Lower leg skin (tissue), 4 donors: ENCODE data around the gene EBF4. TPM values are rescaled to one million over a fixed set of nuclear protein-coding genes. Genes with fewer than 3 reads are reported as not detected.

Experiments used
- DNase-seq, 2 donors: peaks; one replicate each; pipeline ENCODE4 v3.0.0-alpha.2; 2019; ENCODE audit warnings: low spot score in 2 of 2
- H3K4me3 ChIP-seq: fragments of 200-600 bp; sonication (generic); 2 replicates; pipeline ENCODE4 v1.5.1; 2017; ENCODE audit warnings: mild to moderate bottlenecking, low read depth; ENCODE audit not compliant: poor library complexity, severe bottlenecking
- CTCF ChIP-seq, 3 donors: fragments of 450-650 bp; IDR thresholded peaks; one replicate each; pipeline ENCODE4 v1.5.1; 2016; ENCODE audit warnings: antibody characterized with exemption in 3 of 3, mild to moderate bottlenecking in 3 of 3, moderate library complexity in 2 of 3
- POLR2A ChIP-seq, 2 donors: fragments of 450-650 bp; IDR thresholded peaks; one replicate each; pipeline ENCODE4 v1.6.1; 2016 to 2017; ENCODE audit warnings: antibody characterized with exemption in 2 of 2, mild to moderate bottlenecking in 1 of 2, moderate library complexity in 1 of 2
- WGBS, 2 donors: methylation state at CpG; one replicate each; pipeline ENCODE4 v1.1.5; 2018; 5-methylcytosine and 5-hydroxymethylcytosine counted together
- intact Hi-C: fragments of 100-400 bp; cut with DNase I; formaldehyde crosslinking; loops from one replicate; pipeline ENCODE4 v1.15.0; 2023; ENCODE audit warnings: low total_unique reads
- total RNA-seq, 4 donors: library from RNA; depleted of rRNA; stranded (reverse); fragments of >200 nt; gene quantifications; one replicate each; pipeline ENCODE4 v1.1.0, GENCODE V29; 2016

Gene EBF4
- total RNA-seq, 4 donors from 2014 or later, result 5.0 to 9.9 (median 7.7) TPM

GRCh38 chr20:2771631-2772080 is 79.1 kb downstream of the EBF4 start:
- intact Hi-C loops, result no loop called here
- H3K4me3 ChIP-seq, result no peak overlapping the region
- 44 to 48% methylated on average over 12 of the region's 12 CpGs for WGBS, 2 donors
- peak in 1 of 2 donors; percentile 77 for DNase-seq
- TF ChIP-seq POLR2A (IDR thresholded peaks at IDR 0.05) (no peak), CTCF (IDR thresholded peaks at IDR 0.05) (no peak)

GRCh38 chr20:2773812-2774211 is 81.2 kb downstream of the EBF4 start:
- TF ChIP-seq POLR2A (IDR thresholded peaks at IDR 0.05) (no peak), CTCF (IDR thresholded peaks at IDR 0.05) (no peak)
- intact Hi-C loops, result no loop called here
- DNase-seq, result peak in 1 of 2 donors; percentile 26
- 76 to 89% methylated on average over 9 of the region's 9 CpGs for WGBS, 2 donors
- H3K4me3 ChIP-seq, result no peak overlapping the region

GRCh38 chr20:2775139-2775538 is 82.6 kb downstream of the EBF4 start:
- no peak for TF ChIP-seq CTCF (IDR thresholded peaks at IDR 0.05)
- intact Hi-C loops, result no loop called here
- no peak overlapping the region for H3K4me3 ChIP-seq
- 50 to 55% methylated on average over 3 of the region's 3 CpGs for WGBS, 2 donors
- no peak for DNase-seq

- 85 to 87% methylated on average over 10 of the region's 10 CpGs for WGBS, 2 donors
- no peak for TF ChIP-seq CTCF (IDR thresholded peaks at IDR 0.05)
- no peak for TF ChIP-seq POLR2A (IDR thresholded peaks at IDR 0.05)
- intact Hi-C loops, result no loop called here
- H3K4me3 ChIP-seq, result no peak overlapping the region
- DNase-seq, result peak in 1 of 2 donors; percentile 50
These were observed 86.2 kb downstream of the EBF4 start for GRCh38 chr20:2778602-2779321.

GRCh38 chr20:2780948-2781347 is 88.4 kb downstream of the EBF4 start:
- no peak for TF ChIP-seq POLR2A (IDR thresholded peaks at IDR 0.05)
- TF ChIP-seq CTCF (IDR thresholded peaks at IDR 0.05), result no peak

More at GRCh38 chr20:2780948-2781347, 88.4 kb downstream of the EBF4 start:
- no peak overlapping the region for H3K4me3 ChIP-seq
- intact Hi-C loops, result no loop called here
- 43 to 51% methylated on average over 3 of the region's 3 CpGs for WGBS, 2 donors
- no peak for DNase-seq
